Ovary (tissue), 9 donors: Measurements from ENCODE around the gene ITM2B. TPM values are rescaled to one million over a fixed set of nuclear protein-coding genes. Genes with fewer than 3 reads are reported as not detected.
A peak's percentile ranks its signal among the peaks of the same experiment; 100 is the strongest.

Experiments used
- DNase-seq, 5 donors: peaks; one replicate each; pipeline ENCODE4 v3.0.0-alpha.2; 2019 to 2020
- H3K27ac ChIP-seq, 2 donors: fragments of 200-600 bp; one replicate each; pipeline versions ENCODE4 v1.5.1 to v1.8.0; 2019 to 2022
- H3K27me3 ChIP-seq: fragments of 200-600 bp; one replicate; pipeline ENCODE4 v1.8.0; 2022
- H3K36me3 ChIP-seq: fragments of 200-600 bp; sonication (generic); one replicate; pipeline ENCODE4 v1.5.1; 2019
- H3K4me1 ChIP-seq: one replicate; pipeline ENCODE4 v1.8.1; 2013; ENCODE audit warnings: mild to moderate bottlenecking, moderate library complexity; ENCODE audit not compliant: insufficient read depth
- H3K4me3 ChIP-seq: fragments of 200-600 bp; sonication (generic); one replicate; pipeline ENCODE4 v1.5.1; 2017
- H3K9me3 ChIP-seq, 2 donors: fragments of 200-600 bp in 1 of 2; sonication (generic) in 1 of 2; one replicate each; pipeline versions ENCODE4 v1.5.1 to v1.8.1; 2013 to 2019; ENCODE audit warnings: mild to moderate bottlenecking in 1 of 2, moderate library complexity in 1 of 2
- CTCF ChIP-seq, 3 donors: fragments of 450-650 bp in 2 of 3; fragments of 200-600 bp in 1 of 3; IDR thresholded peaks; one replicate each; pipeline versions ENCODE4 v1.5.1 to v1.8.0; 2016 to 2022; ENCODE audit warnings: antibody characterized with exemption in 3 of 3, mild to moderate bottlenecking in 1 of 3
- EP300 ChIP-seq: sonication (generic); formaldehyde crosslinking; IDR thresholded peaks from one replicate; pipeline ENCODE4 v1.6.1; 2017; ENCODE audit warnings: antibody characterized with exemption
- POLR2A ChIP-seq: fragments of 450-650 bp; IDR thresholded peaks from one replicate; pipeline ENCODE4 v1.6.1; 2017; ENCODE audit warnings: antibody characterized with exemption, mild to moderate bottlenecking, moderate library complexity
- WGBS, 3 donors: extraction: QIAGEN DNeasy Blood & Tissue Kit in 1 of 3; methylation state at CpG; one replicate each; pipeline versions ENCODE4 v1.1.5 to v1.1.7; 2013 to 2017; 5-methylcytosine and 5-hydroxymethylcytosine counted together
- intact Hi-C, 4 donors: fragments of 100-400 bp; cut with DNase I; formaldehyde crosslinking; loops; one replicate each; pipeline versions ENCODE4 v1.11.0 to v1.15.1; 2022 to 2023
- polyA plus RNA-seq, 2 donors: library from polyadenylated mRNA; stranded (reverse); fragments of 200-250 nt in 1 of 2; fragments of 350-450 nt in 1 of 2; fragmentation: Illumina TruSeq in 1 of 2; extraction: RNeasy Lipid Tissue Mini Kit (QIAGEN cat#74804) in 1 of 2; gene quantifications; one replicate each; pipeline ENCODE4 v1.2.3, GENCODE V29; 2013 to 2014
- total RNA-seq, 7 donors: library from RNA; depleted of rRNA in 2 of 7; stranded (reverse); fragments of >200 nt in 2 of 7; fragmentation: NEBNext Ultra II Directional in 3 of 7; extraction: Animal tissue kit (Norgen Biotek cat#: 25700) in 3 of 7; gene quantifications; one replicate each; pipeline versions ENCODE4 v1.1.0 to v1.2.4, GENCODE V29; 2016 to 2023
- donor health status: DM: no; HTN: no; CAD: no; lungs with moderate emphysema.
- donor health status: DM: no; HTN: no; CAD: no.
- donor health status: Bipolar disorder and iron deficiency.
- donor health status: DM: yes; HTN: yes; CAD: no.
- donor health status: DM: no; HTN: no; CAD: no.
- donor health status: DM: yes; HTN: yes; CAD: no.

Gene ITM2B
- total and polyA plus RNA-seq, 9 donors: 635 to 1,955 (median 903) TPM

GRCh38 chr13:48230541-48230940 lies 2.5 kb upstream of the ITM2B start:
- Histone ChIP-seq H3K36me3 (no peaks in the 10 kb centered on the region), H3K4me3 (no peak overlapping the region), H3K9me3 (no peaks in the 10 kb centered on the region), H3K4me1 (peaks cover 7% of the 10 kb centered on the region), H3K27ac (peak overlapping the region in 1 of 2 donors; percentile 99), H3K27me3 (no peaks in the 10 kb centered on the region)
- WGBS, 3 donors: 25 to 41% (median 35%) methylated on average over 2 of the region's 2 CpGs
- intact Hi-C loops: loop anchor here in 3 of 4 donors (5.0 to 10.0 kb wide), 4 partner anchors 74 to 334 kb away; partner anchors contain the start of genes NUDT15 (in 1 of the 3) and RB1 (in 1 of the 3)
- TF ChIP-seq EP300 (no peak), CTCF (IDR thresholded peaks at IDR 0.05) (no peak), POLR2A (no peak)
- DNase-seq: no peak

DNA sequence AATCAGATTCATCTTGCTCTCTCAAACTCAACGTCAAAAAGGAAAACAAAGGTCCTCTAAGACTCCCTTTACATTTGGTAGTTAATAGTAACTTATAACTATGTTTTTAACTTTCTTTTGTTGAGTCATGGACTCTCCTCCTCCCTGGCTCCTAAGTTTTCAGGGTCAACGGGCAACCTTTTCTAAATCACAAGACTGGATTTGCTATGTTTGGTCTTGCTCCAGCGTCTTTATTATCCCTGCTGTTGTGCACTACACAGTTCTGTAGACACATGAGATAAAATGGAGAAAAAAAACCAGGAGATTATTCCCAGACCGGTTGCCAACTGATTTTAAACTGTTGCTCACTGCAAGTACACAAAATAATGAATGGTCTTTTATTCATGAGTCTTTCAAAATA lies 1.9 kb upstream of the ITM2B start:
- no peaks in the 10 kb centered on the region for H3K9me3 ChIP-seq
- H3K4me3 ChIP-seq: no peak overlapping the region
- peak in 3 of 5 donors; percentile 42 to 56 (median 44) for DNase-seq
- no peaks in the 10 kb centered on the region for H3K36me3 ChIP-seq
- 5 to 6% (median 6%) methylated on average over 4 of the region's 4 CpGs for WGBS, 3 donors
- H3K27me3 ChIP-seq: no peaks in the 10 kb centered on the region
- H3K4me1 ChIP-seq: peaks cover 7% of the 10 kb centered on the region
- no peak for TF ChIP-seq POLR2A
- TF ChIP-seq CTCF (IDR thresholded peaks at IDR 0.05): no peak
- TF ChIP-seq EP300: no peak
- peak overlapping the region; percentile 9 to 99 for H3K27ac ChIP-seq
- intact Hi-C loops: loop anchor here in 3 of 4 donors (5.0 to 10.0 kb wide), 4 partner anchors 74 to 334 kb away; partner anchors contain the start of genes NUDT15 (in 1 of the 3) and RB1 (in 1 of the 3)

DNA sequence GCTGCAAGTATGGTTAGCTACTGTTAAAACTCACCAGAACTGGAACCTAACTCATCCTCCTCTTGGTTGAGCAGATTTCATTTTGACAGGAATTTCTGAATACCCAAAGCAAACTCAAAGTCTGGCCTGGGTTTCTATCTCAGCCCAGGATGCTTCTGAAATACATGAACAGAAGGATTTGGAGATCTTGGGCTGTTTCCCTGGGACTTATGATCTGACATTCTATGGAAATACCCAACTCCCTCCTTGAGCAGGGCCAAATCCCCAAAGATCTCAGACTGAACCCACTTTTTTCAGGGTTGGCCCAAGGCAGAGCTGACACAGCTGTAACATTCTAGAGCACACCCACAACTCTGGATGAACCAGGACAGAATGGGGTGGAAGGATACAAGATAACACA lies 1.1 kb upstream of the ITM2B start:
- Histone ChIP-seq H3K4me1 (peaks cover 7% of the 10 kb centered on the region), H3K36me3 (no peaks in the 10 kb centered on the region), H3K4me3 (no peak overlapping the region), H3K27me3 (no peaks in the 10 kb centered on the region), H3K9me3 (no peaks in the 10 kb centered on the region), H3K27ac (peak overlapping the region; percentile 9 to 99)
- intact Hi-C loops: loop anchor here in 3 of 4 donors (5.0 to 10.0 kb wide), 4 partner anchors 73 to 333 kb away; partner anchors contain the start of genes NUDT15 (in 1 of the 3) and RB1 (in 1 of the 3)
- no peak for DNase-seq
- TF ChIP-seq POLR2A: no peak

DNA sequence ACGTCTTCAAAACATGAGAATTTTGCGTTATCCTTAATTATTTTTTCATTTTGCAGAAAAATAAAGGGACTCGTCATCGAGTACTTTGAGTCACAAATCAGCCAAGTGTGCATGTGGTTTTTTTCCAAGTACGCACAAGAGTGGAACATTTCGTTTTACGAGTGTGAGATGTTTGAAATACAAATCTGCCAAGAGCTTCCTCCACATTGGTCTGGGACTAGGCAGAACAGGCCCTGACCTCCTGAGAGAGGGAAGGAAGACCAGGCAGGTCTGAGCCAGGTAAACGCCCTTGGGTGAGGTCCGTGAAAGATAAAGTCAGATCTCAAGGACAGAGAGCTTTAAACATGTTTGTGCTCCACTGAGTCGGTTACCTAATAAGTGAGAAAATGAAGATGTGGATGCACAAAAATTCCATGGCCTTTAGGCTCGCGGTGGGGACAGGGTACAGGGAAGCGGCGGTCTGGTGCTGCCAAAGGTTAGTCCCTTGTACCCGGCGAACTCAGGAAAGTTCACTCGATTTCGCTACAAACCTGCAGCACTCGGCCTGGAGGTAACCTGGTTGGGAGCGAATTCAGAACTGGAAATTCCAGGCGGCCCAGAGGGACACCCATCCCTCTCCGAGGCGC lies 473 bp upstream of the ITM2B start:
- DNase-seq: peak in 2 of 5 donors; percentile 50
- Histone ChIP-seq H3K36me3 (no peaks in the 10 kb centered on the region), H3K27ac (peak overlapping the region; percentile 99), H3K9me3 (no peaks in the 10 kb centered on the region), H3K27me3 (no peaks in the 10 kb centered on the region), H3K4me1 (peaks cover 7% of the 10 kb centered on the region), H3K4me3 (peak overlapping the region; percentile 97)
- WGBS, 3 donors: 7 to 9% (median 7%) methylated on average over 22 to 23 of the region's 23 CpGs
- TF ChIP-seq CTCF (IDR thresholded peaks at IDR 0.05) (no peak), POLR2A (no peak), EP300 (no peak)
- intact Hi-C loops: loop anchor here in 3 of 4 donors (5.0 to 10.0 kb wide), 4 partner anchors 72 to 332 kb away; partner anchors contain the start of genes NUDT15 (in 1 of the 3) and RB1 (in 1 of the 3)
